OCI-LY3 (cell line): ENCODE data around the gene TXK.
A peak's percentile ranks its signal among the peaks of the same experiment; 100 is the strongest.

Source experiments
- H2AFZ ChIP-seq: fragments of 200-600, 300-600 bp; shearing (Covaris generic); 2 replicates; pipeline ENCODE4 v1.6.0; 2014; ENCODE audit warnings: antibody characterized with exemption, low read depth, low read length
- H3K27ac ChIP-seq: fragments of 200-600, 300-600 bp; sonication (generic); 2 replicates; pipeline ENCODE4 v1.5.1; 2014; ENCODE audit warnings: mild to moderate bottlenecking, low read length, moderate library complexity, mixed read lengths
- H3K27me3 ChIP-seq: fragments of 200-600, 300-600 bp; sonication (generic); 2 replicates; pipeline ENCODE4 v1.6.1; 2014; ENCODE audit warnings: low read depth, low read length, mixed read lengths
- H3K36me3 ChIP-seq: fragments of 200-600, 300-600 bp; sonication (generic); replicated peaks from 2 replicates; pipeline ENCODE3; 2014; ENCODE audit warnings: low read depth, low read length, mixed read lengths
- H3K4me1 ChIP-seq: fragments of 300-600, 200-600 bp; sonication (generic); 2 replicates; pipeline ENCODE4 v1.6.1; 2014; ENCODE audit warnings: low read length, mixed read lengths
- H3K4me2 ChIP-seq: fragments of 200-600, 300-600 bp; sonication (generic); 2 replicates; pipeline ENCODE4 v1.6.1; 2014; ENCODE audit warnings: low read length, mixed read lengths
- H3K4me3 ChIP-seq: fragments of 300-600, 200-600 bp; sonication (generic); 2 replicates; pipeline ENCODE4 v1.5.1; 2014; ENCODE audit warnings: antibody characterized with exemption, mild to moderate bottlenecking, low read length, moderate library complexity
- H3K79me2 ChIP-seq: fragments of 300-600, 200-600 bp; shearing (Covaris generic); 2 replicates; pipeline ENCODE4 v1.6.1; 2014; ENCODE audit warnings: mild to moderate bottlenecking, low read length, mixed read lengths
- H3K9ac ChIP-seq: fragments of 300-600, 200-600 bp; shearing (Covaris generic); 2 replicates; pipeline ENCODE4 v1.6.0; 2014; ENCODE audit warnings: mild to moderate bottlenecking, low read length, moderate library complexity
- H3K9me3 ChIP-seq: fragments of 200-600, 300-600 bp; shearing (Covaris generic); 2 replicates; pipeline ENCODE4 v1.6.1; 2014; ENCODE audit warnings: low read length, mixed read lengths; ENCODE audit not compliant: insufficient read depth
- H4K20me1 ChIP-seq: fragments of 200-600, 300-600 bp; sonication (generic); 2 replicates; pipeline ENCODE4 v1.6.1; 2016; ENCODE audit warnings: low read length, mixed read lengths; ENCODE audit not compliant: insufficient read depth
- EZH2phosphoT487 ChIP-seq: fragments of 200-600 bp; shearing (Covaris generic); IDR thresholded peaks from 2 replicates; pipeline ENCODE4 v1.6.1; 2018; ENCODE audit warnings: antibody characterized with exemption, mixed run types, low read depth
- TF ChIP-seq, protein P1 (sequence below): fragments of 200-600, 300-600 bp; sonication (generic); IDR thresholded peaks from 2 replicates; pipeline ENCODE4 v1.5.1; 2014; ENCODE audit warnings: antibody characterized with exemption, low read length, low read depth

Gene TXK

GRCh38 chr4:48065587-48066052, 68.4 kb downstream of the TXK start:
- Histone ChIP-seq H3K9me3 (no peaks in the 10 kb centered on the region), H3K4me3 (0 out of 2 replicates have a peak overlapping the region, but pooled peaks have one; percentile 18), H4K20me1 (no peaks in the 10 kb centered on the region), H3K4me1 (peaks cover 70% of the 10 kb centered on the region), H3K27me3 (no peaks in the 10 kb centered on the region), H3K36me3 (no peaks in the 10 kb centered on the region), H2AFZ (no peak overlapping the region), H3K79me2 (no peaks in the 10 kb centered on the region), H3K4me2 (peak overlapping the region; percentile 47), H3K9ac (peak overlapping the region; percentile 70), H3K27ac (peak overlapping the region; percentile 96)
- TF ChIP-seq EZH2phosphoT487 = no peak
- TF ChIP-seq, protein P1, sequence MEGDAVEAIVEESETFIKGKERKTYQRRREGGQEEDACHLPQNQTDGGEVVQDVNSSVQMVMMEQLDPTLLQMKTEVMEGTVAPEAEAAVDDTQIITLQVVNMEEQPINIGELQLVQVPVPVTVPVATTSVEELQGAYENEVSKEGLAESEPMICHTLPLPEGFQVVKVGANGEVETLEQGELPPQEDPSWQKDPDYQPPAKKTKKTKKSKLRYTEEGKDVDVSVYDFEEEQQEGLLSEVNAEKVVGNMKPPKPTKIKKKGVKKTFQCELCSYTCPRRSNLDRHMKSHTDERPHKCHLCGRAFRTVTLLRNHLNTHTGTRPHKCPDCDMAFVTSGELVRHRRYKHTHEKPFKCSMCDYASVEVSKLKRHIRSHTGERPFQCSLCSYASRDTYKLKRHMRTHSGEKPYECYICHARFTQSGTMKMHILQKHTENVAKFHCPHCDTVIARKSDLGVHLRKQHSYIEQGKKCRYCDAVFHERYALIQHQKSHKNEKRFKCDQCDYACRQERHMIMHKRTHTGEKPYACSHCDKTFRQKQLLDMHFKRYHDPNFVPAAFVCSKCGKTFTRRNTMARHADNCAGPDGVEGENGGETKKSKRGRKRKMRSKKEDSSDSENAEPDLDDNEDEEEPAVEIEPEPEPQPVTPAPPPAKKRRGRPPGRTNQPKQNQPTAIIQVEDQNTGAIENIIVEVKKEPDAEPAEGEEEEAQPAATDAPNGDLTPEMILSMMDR = peak; percentile 76

DNA sequence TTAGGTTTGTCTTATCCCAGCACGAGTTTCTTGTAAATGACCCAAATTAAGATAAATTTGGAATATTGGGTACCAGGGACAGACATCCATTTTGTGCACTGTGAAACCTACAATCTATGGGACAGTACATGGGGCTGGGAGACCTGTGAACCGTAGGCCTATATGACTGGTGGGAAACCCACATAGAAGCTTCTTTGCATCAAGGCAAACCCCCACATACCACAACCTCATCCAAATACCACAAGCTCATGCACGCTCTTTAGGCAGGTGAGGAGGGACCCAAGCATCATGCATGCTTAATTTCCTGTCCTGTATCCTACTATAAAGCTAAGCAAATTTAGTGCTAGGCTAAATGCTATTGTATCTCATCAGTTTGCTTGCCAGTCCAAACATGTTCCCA, 69.7 kb downstream of the TXK start:
- H3K27me3 ChIP-seq = no peaks in the 10 kb centered on the region
- H3K79me2 ChIP-seq = no peaks in the 10 kb centered on the region
- peak overlapping the region; percentile 96 for H3K27ac ChIP-seq
- H3K4me2 ChIP-seq = peak overlapping the region; percentile 47
- no peaks in the 10 kb centered on the region for H3K36me3 ChIP-seq
- TF ChIP-seq EZH2phosphoT487 = no peak
- TF ChIP-seq, protein P1 = no peak
- no peaks in the 10 kb centered on the region for H3K9me3 ChIP-seq
- H3K4me3 ChIP-seq = peak overlapping the region; percentile 2; the same call in 1 of the 2 replicates
- no peak overlapping the region for H2AFZ ChIP-seq
- peak overlapping the region; percentile 59; the same call in 1 of the 2 replicates for H3K9ac ChIP-seq
- H3K4me1 ChIP-seq = peaks cover 58% of the 10 kb centered on the region
- H4K20me1 ChIP-seq = no peaks in the 10 kb centered on the region

DNA sequence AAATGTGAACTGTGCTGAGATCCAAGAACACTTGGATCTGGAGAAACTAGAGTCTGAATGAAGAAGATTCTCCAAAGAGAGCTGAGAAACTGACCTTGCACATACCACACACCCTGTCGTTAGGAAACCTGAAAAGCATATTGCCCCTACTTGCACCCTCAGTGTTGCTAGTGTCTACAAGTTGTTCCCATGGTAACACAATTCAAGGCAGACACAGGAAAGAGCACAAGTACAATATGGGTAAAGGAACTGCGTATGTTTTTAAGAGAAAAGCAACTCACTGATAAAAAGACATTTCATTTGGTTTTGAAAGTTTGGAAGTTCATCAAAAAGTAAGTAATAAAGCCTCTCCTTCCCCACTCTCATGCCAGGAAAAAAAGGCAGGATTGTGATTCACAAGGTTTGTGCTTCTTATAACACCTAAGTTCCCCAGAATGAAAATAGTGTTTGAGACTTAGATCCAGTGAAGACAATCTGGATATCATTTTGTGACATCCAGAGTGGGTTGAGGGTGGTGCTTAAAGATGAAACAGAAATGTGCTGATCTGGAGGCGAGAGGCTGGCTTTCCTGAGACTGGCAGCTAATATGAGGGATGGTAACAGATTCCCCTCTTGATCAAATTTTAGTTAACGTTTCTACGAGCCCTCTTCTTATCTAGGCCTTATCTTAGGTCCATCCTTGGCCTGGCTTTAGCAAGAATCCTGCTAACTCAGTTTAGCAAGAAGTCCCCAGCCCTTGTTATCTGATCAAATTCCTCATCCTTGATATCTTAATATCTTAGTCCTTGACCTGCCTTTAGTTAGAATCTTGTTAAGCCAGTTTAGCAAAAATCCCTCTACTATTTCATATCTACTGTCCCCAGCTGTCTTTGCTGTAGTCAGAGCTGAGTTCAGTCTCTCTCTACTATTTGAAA, 75.2 kb downstream of the TXK start:
- H3K27me3 ChIP-seq = no peaks in the 10 kb centered on the region
- TF ChIP-seq EZH2phosphoT487 = no peak
- TF ChIP-seq, protein P1 = no peak
- no peak overlapping the region for H3K4me2 ChIP-seq
- no peaks in the 10 kb centered on the region for H3K79me2 ChIP-seq
- H3K9me3 ChIP-seq = no peaks in the 10 kb centered on the region
- H3K9ac ChIP-seq = no peak overlapping the region
- no peak overlapping the region for H2AFZ ChIP-seq
- peaks cover 5% of the 10 kb centered on the region for H3K36me3 ChIP-seq
- peaks cover 6% of the 10 kb centered on the region for H3K4me1 ChIP-seq
- H4K20me1 ChIP-seq = no peaks in the 10 kb centered on the region
- H3K27ac ChIP-seq = no peak overlapping the region
- H3K4me3 ChIP-seq = no peak overlapping the region

- H3K9me3 ChIP-seq = no peaks in the 10 kb centered on the region
- no peak overlapping the region for H3K27ac ChIP-seq
- H3K4me3 ChIP-seq = no peak overlapping the region
- no peak for TF ChIP-seq EZH2phosphoT487
- TF ChIP-seq, protein P1 = no peak
- H3K4me2 ChIP-seq = no peak overlapping the region
- H3K4me1 ChIP-seq = peaks cover 48% of the 10 kb centered on the region
- no peaks in the 10 kb centered on the region for H3K79me2 ChIP-seq
- H2AFZ ChIP-seq = no peak overlapping the region
- no peak overlapping the region for H3K9ac ChIP-seq
- peaks cover 2% of the 10 kb centered on the region; the same call in 1 of the 2 replicates for H3K27me3 ChIP-seq
- H4K20me1 ChIP-seq = no peaks in the 10 kb centered on the region
- H3K36me3 ChIP-seq = no peaks in the 10 kb centered on the region
These were observed 83.0 kb downstream of the TXK start for GRCh38 chr4:48051078-48051477.
